A549 (cell line): Measurements from ENCODE around the gene DCAF8. TPM values are rescaled to one million over a fixed set of nuclear protein-coding genes. Genes with fewer than 3 reads are reported as not detected.

Experiments
- ATAC-seq, 2 experiments: fragments of 200-7000 bp in 1 of 2; fragments of >200 bp in 1 of 2; cut with Nextera tagmentation in 1 of 2; cut with Tn5 transposase in 1 of 2; 3 replicates each; pipeline versions ENCODE4 v1.8.0 to v1.9.1; 2018 to 2020; ENCODE audit warnings: mild to moderate bottlenecking in 1 of 2, moderate library complexity in 1 of 2
- CTCF ChIA-PET: fragments of 300-600 bp; sonication (Branson Sonifier 250); formaldehyde crosslinking; extraction: SDS; loops from one replicate; lab custom pipeline; 2021; ENCODE audit warnings: antibody characterized with exemption, inconsistent platforms; lab: Yijun Ruan, JAX
- POLR2A ChIA-PET: fragments of 350-600 bp; formaldehyde crosslinking; extraction: SDS; loops from one replicate; lab custom pipeline; 2021; ENCODE audit warnings: antibody characterized with exemption, inconsistent platforms; lab: Yijun Ruan, JAX
- DNase-seq, 2 experiments: peaks; one replicate each; pipeline versions ENCODE4 v3.0.0 to v3.0.0-alpha.2; 2011 to 2016; ENCODE audit warnings: low read depth in 1 of 2, low spot score in 1 of 2
- FAIRE-seq: peaks from 2 replicates; lab custom pipeline; 2011; peaks lifted over from hg19 to GRCh38; lab: Jason Lieb, UNC
- H3K27ac ChIP-seq, 2 experiments: fragments of >200 bp; sonication (Bioruptor Twin); formaldehyde crosslinking; 3 replicates each; pipeline ENCODE4 v1.5.1; 2016 to 2017
- H3K4me1 ChIP-seq: fragments of >200 bp; sonication (Bioruptor Twin); formaldehyde crosslinking; 3 replicates; pipeline ENCODE4 v1.6.1; 2016
- H3K4me2 ChIP-seq: fragments of >200 bp; sonication (Bioruptor Twin); formaldehyde crosslinking; 3 replicates; pipeline ENCODE4 v1.6.1; 2016
- H3K4me3 ChIP-seq: fragments of >200 bp; sonication (Bioruptor Twin); formaldehyde crosslinking; 3 replicates; pipeline ENCODE4 v1.5.1; 2016
- H3K9me3 ChIP-seq: fragments of >200 bp; sonication (Bioruptor Twin); formaldehyde crosslinking; 3 replicates; pipeline ENCODE4 v1.6.1; 2016
- BCL3 ChIP-seq: fragments of >200 bp; sonication (Bioruptor Twin); formaldehyde crosslinking; IDR thresholded peaks from 3 replicates; pipeline ENCODE4 v1.6.1; 2016
- CBX2 ChIP-seq: fragments of 200-600 bp; sonication (generic); IDR thresholded peaks from 2 replicates; pipeline ENCODE4 v1.6.1; 2016; ENCODE audit warnings: low read depth, mild to moderate bottlenecking, borderline replicate concordance
- CHD2 ChIP-seq: fragments of 150-350 bp; IDR thresholded peaks from 2 replicates; pipeline ENCODE4 v1.6.1; 2014; ENCODE audit warnings: low read length; ENCODE audit not compliant: partially characterized antibody
- CHD4 ChIP-seq: fragments of 200-600 bp; sonication (generic); IDR thresholded peaks from 2 replicates; pipeline ENCODE4 v1.6.1; 2016; ENCODE audit warnings: antibody characterized with exemption, mild to moderate bottlenecking, borderline replicate concordance
- CTCF ChIP-seq: fragments of >200 bp; sonication (Bioruptor Twin); formaldehyde crosslinking; IDR thresholded peaks from 3 replicates; pipeline ENCODE4 v1.5.1; 2016
- EHMT2 ChIP-seq: fragments of 200-600 bp; sonication (generic); IDR thresholded peaks from 2 replicates; pipeline ENCODE4 v1.6.1; 2016; ENCODE audit warnings: antibody characterized with exemption, low read depth, mild to moderate bottlenecking, moderate library complexity
- ESRRA ChIP-seq: fragments of 150-350 bp; IDR thresholded peaks from 2 replicates; pipeline ENCODE4 v1.6.1; 2014; ENCODE audit warnings: mild to moderate bottlenecking, low read length, borderline replicate concordance
- FOSL2 ChIP-seq, 2 experiments: fragments of 450-650 bp in 1 of 2; fragments of >200 bp in 1 of 2; sonication (Bioruptor Twin) in 1 of 2; formaldehyde crosslinking; IDR thresholded peaks; 2 replicates each; pipeline versions ENCODE4 v1.5.0 to v1.6.1; 2016 to 2020; ENCODE audit warnings: mild to moderate bottlenecking in 1 of 2, moderate library complexity in 1 of 2
- GATA3 ChIP-seq: IDR thresholded peaks from 2 replicates; pipeline ENCODE4 v1.6.1; 2012; ENCODE audit warnings: borderline replicate concordance
- HOXA7 ChIP-seq: fragments of 250-450 bp; sonication (Bioruptor Pico); IDR thresholded peaks from 2 replicates; pipeline ENCODE4 v1.5.0; 2020; ENCODE audit warnings: mild to moderate bottlenecking, moderate library complexity
- HOXB5 ChIP-seq: fragments of 250-450 bp; sonication (Bioruptor Pico); IDR thresholded peaks from 2 replicates; pipeline ENCODE4 v1.5.0; 2020; ENCODE audit warnings: mild to moderate bottlenecking, moderate library complexity
- KDM1A ChIP-seq: fragments of 200-600 bp; sonication (generic); IDR thresholded peaks from 2 replicates; pipeline ENCODE4 v1.6.1; 2016; ENCODE audit warnings: low read depth, mild to moderate bottlenecking
- MYC ChIP-seq: IDR thresholded peaks from 2 replicates; pipeline ENCODE4 v1.6.1; 2012; ENCODE audit warnings: mild to moderate bottlenecking, inconsistent platforms, low read length, improper control_type of control experiment, borderline replicate concordance
- PHF8 ChIP-seq: fragments of 200-600 bp; sonication (generic); IDR thresholded peaks from 2 replicates; pipeline ENCODE4 v1.6.1; 2016; ENCODE audit warnings: low read depth, mild to moderate bottlenecking, antibody characterized with exemption, moderate library complexity, borderline replicate concordance
- POLR2A ChIP-seq: IDR thresholded peaks from 2 replicates; pipeline ENCODE4 v1.6.1; 2012; ENCODE audit warnings: mild to moderate bottlenecking, low read length
- RCOR1 ChIP-seq: fragments of 150-350 bp; IDR thresholded peaks from 2 replicates; pipeline ENCODE4 v1.6.1; 2014; ENCODE audit warnings: antibody characterized with exemption, low read length, low read depth
- TP53 ChIP-seq: fragments of 250-450 bp; sonication (Bioruptor Pico); IDR thresholded peaks from 2 replicates; pipeline ENCODE4 v1.5.0; 2021; ENCODE audit warnings: mild to moderate bottlenecking, moderate library complexity
- ZNF302 ChIP-seq: fragments of 250-450 bp; sonication (Bioruptor Pico); IDR thresholded peaks from 2 replicates; pipeline ENCODE4 v1.9.0; 2021; ENCODE audit warnings: inconsistent platforms, mild to moderate bottlenecking, moderate library complexity
- ZSCAN20 ChIP-seq: fragments of 250-450 bp; sonication (Bioruptor Pico); IDR thresholded peaks from 2 replicates; pipeline ENCODE4 v1.8.0; 2022; ENCODE audit warnings: mild to moderate bottlenecking, moderate library complexity
- WGBS: methylation state at CpG from one replicate; pipeline ENCODE4 v1.1.6; 2017; ENCODE audit errors: missing lambda C conversion rate; 5-methylcytosine and 5-hydroxymethylcytosine counted together
- polyA plus RNA-seq, 4 experiments: library from polyadenylated mRNA; depleted of rRNA in 3 of 4; stranded (reverse); fragments of >200 nt; fragmentation: RNase III in 1 of 4; extraction: RNeasy Plus Mini Kit Qiagen cat#74134 plus additional on column Dnase treatment in 1 of 4; gene quantifications; 2 replicates in 3 of 4; 3 replicates in 1 of 4; pipeline ENCODE4 v1.2.3, GENCODE V29; 2011 to 2017
- TF ChIP-seq, protein P1 (sequence below): fragments of 150-350 bp; IDR thresholded peaks from 2 replicates; pipeline ENCODE4 v1.6.1; 2014; ENCODE audit warnings: low read depth, mild to moderate bottlenecking, low read length
- TF ChIP-seq, protein P2 (sequence below): fragments of 250-450 bp; sonication (Bioruptor Pico); IDR thresholded peaks from 2 replicates; pipeline ENCODE4 v1.5.0; 2021; ENCODE audit warnings: mild to moderate bottlenecking, moderate library complexity, borderline replicate concordance

DCAF8 gene
- polyA plus RNA-seq, 2 of the 4 experiments (the other 2 are of a cell fraction), result 69.8 to 113 TPM

DNA sequence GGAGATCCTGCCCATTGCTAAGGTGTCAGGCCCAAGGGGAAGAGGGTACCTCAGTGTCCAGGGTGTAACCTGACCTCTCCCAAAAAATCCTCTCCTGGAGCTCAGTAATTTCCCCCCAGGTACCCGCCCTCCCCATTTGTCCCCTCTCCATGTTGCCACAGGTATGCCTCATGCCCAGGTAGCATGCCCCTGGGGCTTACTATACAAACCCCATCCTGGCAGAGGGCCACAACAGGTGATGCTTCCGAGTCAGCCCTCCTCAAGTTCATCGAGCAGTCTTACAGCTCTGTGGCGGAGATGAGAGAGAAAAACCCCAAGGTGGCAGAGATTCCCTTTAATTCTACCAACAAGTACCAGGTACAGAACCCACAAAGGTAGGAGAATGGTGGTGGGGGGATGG lies 95.3 kb downstream of the DCAF8 start:
- no peak overlapping the region for H3K4me2 ChIP-seq
- no peak overlapping the region for H3K4me3 ChIP-seq
- POLR2A ChIA-PET, result no interaction called here
- no peak for FAIRE-seq
- ATAC-seq, result no peak
- no peak overlapping the region for H3K27ac ChIP-seq
- CTCF ChIA-PET, result interaction anchor here (0.8 to 3.5 kb wide), 7 partner anchors 8 to 124 kb away, joined by 3 to 22 read pairs (median 3); partner anchors contain the start of gene CASQ1
- H3K4me1 ChIP-seq, result no peaks in the 10 kb centered on the region
- H3K9me3 ChIP-seq, result no peaks in the 10 kb centered on the region
- TF ChIP-seq ZNF302 (CRISPR knock-in tag) (no peak), CTCF (no peak)
- TF ChIP-seq, protein P1, sequence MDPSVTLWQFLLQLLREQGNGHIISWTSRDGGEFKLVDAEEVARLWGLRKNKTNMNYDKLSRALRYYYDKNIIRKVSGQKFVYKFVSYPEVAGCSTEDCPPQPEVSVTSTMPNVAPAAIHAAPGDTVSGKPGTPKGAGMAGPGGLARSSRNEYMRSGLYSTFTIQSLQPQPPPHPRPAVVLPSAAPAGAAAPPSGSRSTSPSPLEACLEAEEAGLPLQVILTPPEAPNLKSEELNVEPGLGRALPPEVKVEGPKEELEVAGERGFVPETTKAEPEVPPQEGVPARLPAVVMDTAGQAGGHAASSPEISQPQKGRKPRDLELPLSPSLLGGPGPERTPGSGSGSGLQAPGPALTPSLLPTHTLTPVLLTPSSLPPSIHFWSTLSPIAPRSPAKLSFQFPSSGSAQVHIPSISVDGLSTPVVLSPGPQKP, result no peak
- DNase-seq, result no peak
- WGBS, result 46% methylated on average over 2 of the region's 4 CpGs

- ChIA-PET POLR2A (no interaction called here), CTCF (interaction anchor here (0.6 to 3.5 kb wide), 6 partner anchors 9 to 114 kb away, joined by 3 to 22 read pairs (median 4); partner anchors contain the start of gene CASQ1)
- H3K4me2 ChIP-seq, result no peak overlapping the region
- 65% methylated on average over 12 of the region's 12 CpGs for WGBS
- no peaks in the 10 kb centered on the region for H3K4me1 ChIP-seq
- TF ChIP-seq FOSL2 (IDR thresholded peaks at IDR 0.05), result no peak
- TF ChIP-seq FOSL2 (CRISPR knock-in tag; IDR thresholded peaks at IDR 0.05), result no peak
- no peak for TF ChIP-seq CBX2
- TF ChIP-seq CHD4, result no peak
- no peak for TF ChIP-seq CHD2
- TF ChIP-seq ZSCAN20 (CRISPR knock-in tag), result no peak
- TF ChIP-seq RCOR1, result no peak
- TF ChIP-seq GATA3, result no peak
- TF ChIP-seq BCL3, result no peak
- no peak for TF ChIP-seq PHF8
- no peak for TF ChIP-seq KDM1A
- TF ChIP-seq EHMT2, result no peak
- TF ChIP-seq HOXB5 (CRISPR knock-in tag), result no peak
- TF ChIP-seq TP53 (CRISPR knock-in tag), result no peak
- no peak for TF ChIP-seq ESRRA
- TF ChIP-seq MYC, result no peak
- no peak for TF ChIP-seq POLR2A
- TF ChIP-seq, protein P2, sequence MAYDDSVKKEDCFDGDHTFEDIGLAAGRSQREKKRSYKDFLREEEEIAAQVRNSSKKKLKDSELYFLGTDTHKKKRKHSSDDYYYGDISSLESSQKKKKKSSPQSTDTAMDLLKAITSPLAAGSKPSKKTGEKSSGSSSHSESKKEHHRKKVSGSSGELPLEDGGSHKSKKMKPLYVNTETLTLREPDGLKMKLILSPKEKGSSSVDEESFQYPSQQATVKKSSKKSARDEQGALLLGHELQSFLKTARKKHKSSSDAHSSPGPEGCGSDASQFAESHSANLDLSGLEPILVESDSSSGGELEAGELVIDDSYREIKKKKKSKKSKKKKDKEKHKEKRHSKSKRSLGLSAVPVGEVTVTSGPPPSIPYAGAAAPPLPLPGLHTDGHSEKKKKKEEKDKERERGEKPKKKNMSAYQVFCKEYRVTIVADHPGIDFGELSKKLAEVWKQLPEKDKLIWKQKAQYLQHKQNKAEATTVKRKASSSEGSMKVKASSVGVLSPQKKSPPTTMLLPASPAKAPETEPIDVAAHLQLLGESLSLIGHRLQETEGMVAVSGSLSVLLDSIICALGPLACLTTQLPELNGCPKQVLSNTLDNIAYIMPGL (CRISPR knock-in tag), result no peak
- TF ChIP-seq HOXA7 (CRISPR knock-in tag), result no peak
- no peak overlapping the region for H3K4me3 ChIP-seq
- no peaks in the 10 kb centered on the region for H3K9me3 ChIP-seq
- H3K27ac ChIP-seq, result no peak overlapping the region
- ATAC-seq (no peak), FAIRE-seq (no peak), DNase-seq (no peak)
These were observed 96.0 kb downstream of the DCAF8 start for GRCh38 chr1:160166166-160166868.

Other genes starting within 250 kb of the DCAF8 start
- 6.3 and 7.2 TPM in 2 replicates for gene PIGM, start 230.6 kb downstream of the DCAF8 start, polyA plus RNA-seq (2011; rRNA removed)
- gene PIGM, start 230.6 kb downstream of the DCAF8 start, polyA plus RNA-seq (2017; fragmentation: RNase III; extraction: RNeasy Plus Mini Kit Qiagen cat#74134 plus additional on column Dnase treatment), result 4.8 to 5.3 TPM (median 5.0 TPM) in 3 replicates
- not detected in 2 replicates for gene KCNJ10, start 192.4 kb downstream of the DCAF8 start, polyA plus RNA-seq (2011; rRNA removed)
- 0.05 to 0.09 TPM (median 0.05 TPM) in 3 replicates for gene KCNJ10, start 192.4 kb downstream of the DCAF8 start, polyA plus RNA-seq (2017; fragmentation: RNase III; extraction: RNeasy Plus Mini Kit Qiagen cat#74134 plus additional on column Dnase treatment)
- gene KCNJ9, start 181.0 kb downstream of the DCAF8 start, polyA plus RNA-seq (2011; rRNA removed), result not detected in 2 replicates
- not detected in 3 replicates for gene KCNJ9, start 181.0 kb downstream of the DCAF8 start, polyA plus RNA-seq (2017; fragmentation: RNase III; extraction: RNeasy Plus Mini Kit Qiagen cat#74134 plus additional on column Dnase treatment)
- gene IGSF8, start 163.9 kb downstream of the DCAF8 start, polyA plus RNA-seq (2011; rRNA removed), result 7.3 and 8.3 TPM in 2 replicates
- 6.3 to 8.5 TPM (median 7.8 TPM) in 3 replicates for gene IGSF8, start 163.9 kb downstream of the DCAF8 start, polyA plus RNA-seq (2017; fragmentation: RNase III; extraction: RNeasy Plus Mini Kit Qiagen cat#74134 plus additional on column Dnase treatment)
- gene ATP1A2, start 146.8 kb downstream of the DCAF8 start, polyA plus RNA-seq (2011; rRNA removed), result 0.07 and 0.09 TPM in 2 replicates
- 0.10 to 0.13 TPM in 2 of 3 replicates, not detected in the other for gene ATP1A2, start 146.8 kb downstream of the DCAF8 start, polyA plus RNA-seq (2017; fragmentation: RNase III; extraction: RNeasy Plus Mini Kit Qiagen cat#74134 plus additional on column Dnase treatment)
- not detected in 2 replicates for gene ATP1A4, start 110.9 kb downstream of the DCAF8 start, polyA plus RNA-seq (2011; rRNA removed)
- gene ATP1A4, start 110.9 kb downstream of the DCAF8 start, polyA plus RNA-seq (2017; fragmentation: RNase III; extraction: RNeasy Plus Mini Kit Qiagen cat#74134 plus additional on column Dnase treatment), result not detected in 3 replicates
- 0.04 and 0.08 TPM in 2 replicates for gene CASQ1, start 72.0 kb downstream of the DCAF8 start, polyA plus RNA-seq (2011; rRNA removed)
- gene CASQ1, start 72.0 kb downstream of the DCAF8 start, polyA plus RNA-seq (2017; fragmentation: RNase III; extraction: RNeasy Plus Mini Kit Qiagen cat#74134 plus additional on column Dnase treatment), result 0.04 TPM in 1 of 3 replicates, not detected in the others
- gene PEA15, start 57.2 kb downstream of the DCAF8 start, polyA plus RNA-seq (2011; rRNA removed), result 115 and 130 TPM in 2 replicates
- gene PEA15, start 57.2 kb downstream of the DCAF8 start, polyA plus RNA-seq (2017; fragmentation: RNase III; extraction: RNeasy Plus Mini Kit Qiagen cat#74134 plus additional on column Dnase treatment), result 136 to 157 TPM (median 150 TPM) in 3 replicates
- 54.3 and 56.7 TPM in 2 replicates for gene PEX19, start 22.6 kb upstream of the DCAF8 start, polyA plus RNA-seq (2011; rRNA removed)
- 23.6 to 25.1 TPM (median 24.8 TPM) in 3 replicates for gene PEX19, start 22.6 kb upstream of the DCAF8 start, polyA plus RNA-seq (2017; fragmentation: RNase III; extraction: RNeasy Plus Mini Kit Qiagen cat#74134 plus additional on column Dnase treatment)
- 149 and 188 TPM in 2 replicates for gene COPA, start 80.7 kb upstream of the DCAF8 start, polyA plus RNA-seq (2011; rRNA removed)
- 80.3 to 83.5 TPM (median 82.5 TPM) in 3 replicates for gene COPA, start 80.7 kb upstream of the DCAF8 start, polyA plus RNA-seq (2017; fragmentation: RNase III; extraction: RNeasy Plus Mini Kit Qiagen cat#74134 plus additional on column Dnase treatment)
- 90.4 and 91.6 TPM in 2 replicates for gene NCSTN, start 80.8 kb upstream of the DCAF8 start, polyA plus RNA-seq (2011; rRNA removed)
- gene NCSTN, start 80.8 kb upstream of the DCAF8 start, polyA plus RNA-seq (2017; fragmentation: RNase III; extraction: RNeasy Plus Mini Kit Qiagen cat#74134 plus additional on column Dnase treatment), result 40.5 to 44.6 TPM (median 41.6 TPM) in 3 replicates
- gene NHLH1, start 104.5 kb upstream of the DCAF8 start, polyA plus RNA-seq (2011; rRNA removed), result 0.63 and 0.67 TPM in 2 replicates
- 0.29 to 0.49 TPM (median 0.34 TPM) in 3 replicates for gene NHLH1, start 104.5 kb upstream of the DCAF8 start, polyA plus RNA-seq (2017; fragmentation: RNase III; extraction: RNeasy Plus Mini Kit Qiagen cat#74134 plus additional on column Dnase treatment)
- 3.9 and 4.5 TPM in 2 replicates for gene VANGL2, start 138.0 kb upstream of the DCAF8 start, polyA plus RNA-seq (2011; rRNA removed)
- 2.9 to 4.2 TPM (median 4.1 TPM) in 3 replicates for gene VANGL2, start 138.0 kb upstream of the DCAF8 start, polyA plus RNA-seq (2017; fragmentation: RNase III; extraction: RNeasy Plus Mini Kit Qiagen cat#74134 plus additional on column Dnase treatment)